NT2/D1 (cell line): ENCODE data around the gene SS18.

Source experiments
- DNase-seq: peaks from one replicate; pipeline ENCODE4 v3.0.0-alpha.2; 2011; ENCODE audit warnings: low read depth, low spot score
- H3K27me3 ChIP-seq: 2 replicates; pipeline ENCODE4 v1.6.0; 2011; ENCODE audit warnings: mild to moderate bottlenecking; ENCODE audit not compliant: insufficient read length, insufficient read depth
- H3K36me3 ChIP-seq: 2 replicates; pipeline ENCODE4 v1.6.1; 2011; ENCODE audit warnings: mild to moderate bottlenecking, low read length, mixed read lengths; ENCODE audit not compliant: insufficient read depth, insufficient read length
- H3K4me1 ChIP-seq: 2 replicates; pipeline ENCODE4 v1.5.1; 2011; ENCODE audit not compliant: insufficient read depth, insufficient read length
- H3K4me3 ChIP-seq: 2 replicates; pipeline ENCODE4 v1.5.1; 2011; ENCODE audit warnings: low read depth; ENCODE audit not compliant: insufficient read length
- H3K9ac ChIP-seq: 2 replicates; pipeline ENCODE4 v1.6.0; 2011; ENCODE audit warnings: low read depth; ENCODE audit not compliant: insufficient read length
- H3K9me3 ChIP-seq: 2 replicates; pipeline ENCODE4 v1.5.1; 2011; ENCODE audit warnings: mild to moderate bottlenecking, low read length; ENCODE audit not compliant: insufficient read depth
- SUZ12 ChIP-seq: IDR thresholded peaks from 2 replicates; pipeline ENCODE4 v1.6.1; 2011; ENCODE audit not compliant: insufficient read length, insufficient read depth; ENCODE audit errors: extremely low read depth
- YY1 ChIP-seq: IDR thresholded peaks from 2 replicates; pipeline ENCODE4 v1.6.1; 2011; ENCODE audit not compliant: insufficient read length, insufficient read depth
- ZNF274 ChIP-seq: IDR thresholded peaks from 2 replicates; pipeline ENCODE4 v1.6.1; 2011; ENCODE audit warnings: mild to moderate bottlenecking, low read depth, low read length

The SS18 gene

GRCh38 chr18:26121476-26121875, 31.1 kb upstream of the SS18 start:
- TF ChIP-seq SUZ12 = no peak
- no peak for TF ChIP-seq ZNF274
- no peak for TF ChIP-seq YY1
- Histone ChIP-seq H3K9ac (no peak overlapping the region), H3K9me3 (peaks cover 12% of the 10 kb centered on the region; the same call in 1 of the 2 replicates), H3K4me1 (no peaks in the 10 kb centered on the region), H3K36me3 (no peaks in the 10 kb centered on the region), H3K4me3 (no peak overlapping the region), H3K27me3 (no peaks in the 10 kb centered on the region)
- no peak for DNase-seq

- Histone ChIP-seq H3K9ac (no peak overlapping the region), H3K36me3 (no peaks in the 10 kb centered on the region), H3K27me3 (no peaks in the 10 kb centered on the region), H3K4me3 (no peak overlapping the region), H3K9me3 (peaks cover 12% of the 10 kb centered on the region; the same call in 1 of the 2 replicates), H3K4me1 (no peaks in the 10 kb centered on the region)
- no peak for DNase-seq
- TF ChIP-seq ZNF274 (no peak), YY1 (no peak), SUZ12 (no peak)
Observed at GRCh38 chr18:26119246-26119645, 28.8 kb upstream of the SS18 start.

GRCh38 chr18:26104035-26104434, 13.6 kb upstream of the SS18 start:
- TF ChIP-seq YY1 = no peak
- TF ChIP-seq ZNF274 = no peak
- TF ChIP-seq SUZ12 = no peak
- no peak overlapping the region for H3K9ac ChIP-seq
- H3K4me3 ChIP-seq = no peak overlapping the region
- no peaks in the 10 kb centered on the region for H3K9me3 ChIP-seq
- H3K4me1 ChIP-seq = no peaks in the 10 kb centered on the region
- no peaks in the 10 kb centered on the region for H3K27me3 ChIP-seq
- DNase-seq = no peak
- no peaks in the 10 kb centered on the region for H3K36me3 ChIP-seq

GRCh38 chr18:26103579-26103978, 13.2 kb upstream of the SS18 start:
- Histone ChIP-seq H3K9ac (no peak overlapping the region), H3K36me3 (no peaks in the 10 kb centered on the region), H3K27me3 (no peaks in the 10 kb centered on the region), H3K9me3 (no peaks in the 10 kb centered on the region), H3K4me1 (no peaks in the 10 kb centered on the region), H3K4me3 (no peak overlapping the region)
- TF ChIP-seq YY1 (no peak), SUZ12 (no peak), ZNF274 (no peak)
- DNase-seq = no peak

GRCh38 chr18:26097563-26097962, 7.2 kb upstream of the SS18 start:
- Histone ChIP-seq H3K36me3 (no peaks in the 10 kb centered on the region), H3K27me3 (no peaks in the 10 kb centered on the region), H3K4me1 (no peaks in the 10 kb centered on the region), H3K9me3 (no peaks in the 10 kb centered on the region; the same call in 1 of the 2 replicates), H3K9ac (no peak overlapping the region), H3K4me3 (no peak overlapping the region)
- no peak for DNase-seq
- TF ChIP-seq SUZ12 (no peak), ZNF274 (no peak), YY1 (no peak)

- Histone ChIP-seq H3K4me3 (no peak overlapping the region), H3K4me1 (no peaks in the 10 kb centered on the region), H3K9ac (no peak overlapping the region), H3K9me3 (no peaks in the 10 kb centered on the region; the same call in 1 of the 2 replicates), H3K27me3 (no peaks in the 10 kb centered on the region), H3K36me3 (no peaks in the 10 kb centered on the region)
- TF ChIP-seq ZNF274 (no peak), SUZ12 (no peak), YY1 (no peak)
- no peak for DNase-seq
Observed at GRCh38 chr18:26096852-26097251, 6.4 kb upstream of the SS18 start.

GRCh38 chr18:26091047-26091630, 726 bp upstream of the SS18 start:
- peak overlapping the region; percentile 64 for H3K9ac ChIP-seq
- H3K9me3 ChIP-seq = no peaks in the 10 kb centered on the region
- no peak for DNase-seq
- peaks cover 8% of the 10 kb centered on the region for H3K36me3 ChIP-seq
- H3K4me3 ChIP-seq = peak overlapping the region; percentile 61
- TF ChIP-seq YY1 (no peak), ZNF274 (no peak), SUZ12 (no peak)
- H3K27me3 ChIP-seq = no peaks in the 10 kb centered on the region
- H3K4me1 ChIP-seq = no peaks in the 10 kb centered on the region
